ENCODE data around the gene ADAMTS16.

DNA sequence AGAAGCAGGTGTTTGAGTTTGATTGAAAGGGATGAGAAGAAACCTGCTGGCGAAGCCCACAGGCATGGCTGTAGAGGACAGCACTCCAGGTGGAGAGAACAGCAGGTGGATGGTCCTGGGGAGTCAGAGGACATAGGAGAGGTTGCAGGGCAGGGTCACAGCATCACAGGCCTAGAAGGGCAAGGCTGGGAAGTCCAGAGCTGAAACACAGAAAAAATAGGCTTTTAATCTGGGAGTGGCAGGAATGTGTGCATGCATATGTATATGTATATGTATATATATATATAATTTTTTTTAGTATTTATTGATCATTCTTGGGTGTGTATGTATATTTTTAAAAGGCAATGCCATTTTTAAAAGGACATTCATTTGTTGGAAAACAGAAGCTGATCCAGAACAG, 118.4 kb downstream of the ADAMTS16 start:
- no peak for TF ChIP-seq GATA3 (IDR thresholded peaks at IDR 0.05; ENCODE audit: low read depth, low read length)
- TF ChIP-seq GATA2 (IDR thresholded peaks at IDR 0.05; ENCODE audit: low read depth, low read length), result no peak

Measured in SH-SY5Y (cell line).